PC-3 (cell line): Measurements from ENCODE around the gene APCDD1L. TPM values are rescaled to one million over a fixed set of nuclear protein-coding genes. Genes with fewer than 3 reads are reported as not detected.

Experiments
- ATAC-seq: fragments of 200-7000 bp; cut with Tn5 transposase; 2 replicates; pipeline ENCODE4 v1.9.1; 2020; ENCODE audit warnings: mild to moderate bottlenecking, moderate library complexity
- BruUV-seq: library from RNA; stranded (reverse); fragments of 400-500 nt; replicated peaks from 2 replicates; lab custom pipeline; 2021; lab: Mats Ljungman, UMichigan
- CTCF ChIA-PET: fragments of 300-600 bp; sonication (Branson Sonifier 250); formaldehyde crosslinking; loops from one replicate; lab custom pipeline; 2022; ENCODE audit warnings: antibody characterized with exemption; lab: Charles Lee
- POLR2A ChIA-PET: fragments of 300-600 bp; sonication (Branson Sonifier 250); formaldehyde crosslinking; loops from one replicate; lab custom pipeline; 2022; ENCODE audit warnings: antibody characterized with exemption; ENCODE audit not compliant: unreplicated experiment; lab: Charles Lee
- DNase-seq: peaks from one replicate; pipeline ENCODE4 v3.0.0-alpha.2; 2015
- H2AFZ ChIP-seq: fragments of 300-600 bp; sonication (generic); 2 replicates; pipeline ENCODE4 v1.6.0; 2016; ENCODE audit warnings: antibody characterized with exemption, low read length
- H3F3A ChIP-seq: fragments of 300-600 bp; sonication (generic); one replicate; pipeline ENCODE4 v1.6.0; 2017; ENCODE audit warnings: antibody characterized with exemption, low read length, control low read depth, mild to moderate bottlenecking; ENCODE audit not compliant: unreplicated experiment
- H3K27ac ChIP-seq: fragments of 300-600 bp; sonication (generic); 2 replicates; pipeline ENCODE4 v1.5.1; 2016; ENCODE audit warnings: mild to moderate bottlenecking, low read length
- H3K27me3 ChIP-seq: fragments of 300-600 bp; sonication (generic); 2 replicates; pipeline ENCODE4 v1.6.1; 2016; ENCODE audit warnings: low read length, mixed read lengths
- H3K36me3 ChIP-seq: fragments of 300-600 bp; sonication (generic); 2 replicates; pipeline ENCODE4 v1.6.1; 2016; ENCODE audit warnings: low read depth, mixed run types, low read length, mixed read lengths
- H3K4me1 ChIP-seq: fragments of 300-600 bp; sonication (generic); 2 replicates; pipeline ENCODE4 v1.5.1; 2016; ENCODE audit warnings: low read length; ENCODE audit not compliant: insufficient read depth
- H3K4me2 ChIP-seq: fragments of 300-600 bp; sonication (generic); 2 replicates; pipeline ENCODE4 v1.6.0; 2016; ENCODE audit warnings: low read length
- H3K4me3 ChIP-seq: fragments of 300-600 bp; sonication (generic); 2 replicates; pipeline ENCODE4 v1.5.1; 2016; ENCODE audit warnings: mild to moderate bottlenecking, low read length, mixed read lengths
- H3K79me2 ChIP-seq: fragments of 300-600 bp; sonication (generic); 2 replicates; pipeline ENCODE4 v1.6.1; 2017; ENCODE audit warnings: low read length, mixed read lengths
- H3K9ac ChIP-seq: fragments of 300-600 bp; sonication (generic); 2 replicates; pipeline ENCODE4 v1.6.0; 2016; ENCODE audit warnings: mild to moderate bottlenecking, low read length
- H3K9me2 ChIP-seq: fragments of 300-600 bp; sonication (generic); replicated peaks from 2 replicates; pipeline ENCODE4 v1.6.1; 2016; ENCODE audit warnings: mixed run types, low read length, mixed read lengths
- H3K9me3 ChIP-seq: fragments of 300-600 bp; sonication (generic); 2 replicates; pipeline ENCODE4 v1.6.1; 2016; ENCODE audit warnings: low read length, mixed read lengths
- H4K20me1 ChIP-seq: fragments of 300-600 bp; sonication (generic); 2 replicates; pipeline ENCODE4 v1.6.1; 2016; ENCODE audit warnings: low read length, mixed read lengths
- EZH2 ChIP-seq: fragments of 300-600 bp; sonication (generic); IDR thresholded peaks from one replicate; pipeline ENCODE4 v1.6.1; 2017; ENCODE audit warnings: antibody characterized with exemption, mild to moderate bottlenecking, low read length; ENCODE audit not compliant: unreplicated experiment
- EZH2phosphoT487 ChIP-seq: fragments of 300-600 bp; sonication (generic); IDR thresholded peaks from 2 replicates; pipeline ENCODE4 v1.6.1; 2018; ENCODE audit warnings: mild to moderate bottlenecking, antibody characterized with exemption, low read length, borderline replicate concordance
- intact Hi-C: fragments of 100-400 bp; cut with micrococcal nuclease; formaldehyde crosslinking; loops from 2 replicates; pipeline ENCODE4 v1.9.0; 2023
- total RNA-seq: library from RNA; depleted of rRNA; stranded (reverse); fragments of >200 nt; gene quantifications from 2 replicates; pipeline ENCODE4 v1.2.3, GENCODE V29; 2014
- TF ChIP-seq, protein P1 (sequence below): fragments of 300-600 bp; sonication (generic); conservative IDR thresholded peaks from 2 replicates; pipeline ENCODE4 v1.5.1; 2017; ENCODE audit warnings: antibody characterized with exemption, low read depth, mild to moderate bottlenecking, low read length

APCDD1L gene
- total RNA-seq, 1 experiment from 2014 or later, result 2.0 TPM

DNA sequence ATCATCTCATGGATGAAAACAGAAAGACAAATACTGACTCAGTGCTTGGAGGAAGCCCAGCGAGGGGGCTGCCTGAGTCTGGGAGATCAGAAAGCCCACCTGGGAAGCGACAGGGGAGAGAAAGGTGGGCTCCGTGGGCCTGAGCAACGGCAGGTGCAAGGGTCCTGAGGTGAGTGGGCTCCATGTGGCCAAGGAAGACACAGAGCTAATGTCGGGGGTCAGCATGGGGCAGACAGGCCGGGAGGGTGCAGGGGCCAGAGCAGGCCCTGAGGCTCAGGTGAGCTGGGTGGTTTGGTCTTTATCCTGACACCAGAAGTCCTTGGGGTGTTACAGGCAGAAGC lies 18.8 kb downstream of the APCDD1L start:
- Histone ChIP-seq H3K27me3 (no peaks in the 10 kb centered on the region), H3K36me3 (no peaks in the 10 kb centered on the region), H3K4me2 (no peak overlapping the region), H3K9me2 (no peaks in the 10 kb centered on the region), H2AFZ (no peak overlapping the region), H3F3A (no peaks in the 10 kb centered on the region), H3K79me2 (no peaks in the 10 kb centered on the region), H3K4me1 (no peaks in the 10 kb centered on the region), H3K27ac (no peak overlapping the region), H4K20me1 (no peaks in the 10 kb centered on the region), H3K9ac (no peak overlapping the region), H3K4me3 (no peak overlapping the region), H3K9me3 (no peaks in the 10 kb centered on the region)
- ATAC-seq (no peak), DNase-seq (no peak)
- ChIA-PET CTCF (no interaction called here), POLR2A (no interaction called here)
- intact Hi-C loops, result no loop called here
- BruUV-seq, result no TSS peak
- TF ChIP-seq EZH2phosphoT487 (no peak), EZH2 (no peak)
- TF ChIP-seq, protein P1, sequence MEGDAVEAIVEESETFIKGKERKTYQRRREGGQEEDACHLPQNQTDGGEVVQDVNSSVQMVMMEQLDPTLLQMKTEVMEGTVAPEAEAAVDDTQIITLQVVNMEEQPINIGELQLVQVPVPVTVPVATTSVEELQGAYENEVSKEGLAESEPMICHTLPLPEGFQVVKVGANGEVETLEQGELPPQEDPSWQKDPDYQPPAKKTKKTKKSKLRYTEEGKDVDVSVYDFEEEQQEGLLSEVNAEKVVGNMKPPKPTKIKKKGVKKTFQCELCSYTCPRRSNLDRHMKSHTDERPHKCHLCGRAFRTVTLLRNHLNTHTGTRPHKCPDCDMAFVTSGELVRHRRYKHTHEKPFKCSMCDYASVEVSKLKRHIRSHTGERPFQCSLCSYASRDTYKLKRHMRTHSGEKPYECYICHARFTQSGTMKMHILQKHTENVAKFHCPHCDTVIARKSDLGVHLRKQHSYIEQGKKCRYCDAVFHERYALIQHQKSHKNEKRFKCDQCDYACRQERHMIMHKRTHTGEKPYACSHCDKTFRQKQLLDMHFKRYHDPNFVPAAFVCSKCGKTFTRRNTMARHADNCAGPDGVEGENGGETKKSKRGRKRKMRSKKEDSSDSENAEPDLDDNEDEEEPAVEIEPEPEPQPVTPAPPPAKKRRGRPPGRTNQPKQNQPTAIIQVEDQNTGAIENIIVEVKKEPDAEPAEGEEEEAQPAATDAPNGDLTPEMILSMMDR, result no peak

DNA sequence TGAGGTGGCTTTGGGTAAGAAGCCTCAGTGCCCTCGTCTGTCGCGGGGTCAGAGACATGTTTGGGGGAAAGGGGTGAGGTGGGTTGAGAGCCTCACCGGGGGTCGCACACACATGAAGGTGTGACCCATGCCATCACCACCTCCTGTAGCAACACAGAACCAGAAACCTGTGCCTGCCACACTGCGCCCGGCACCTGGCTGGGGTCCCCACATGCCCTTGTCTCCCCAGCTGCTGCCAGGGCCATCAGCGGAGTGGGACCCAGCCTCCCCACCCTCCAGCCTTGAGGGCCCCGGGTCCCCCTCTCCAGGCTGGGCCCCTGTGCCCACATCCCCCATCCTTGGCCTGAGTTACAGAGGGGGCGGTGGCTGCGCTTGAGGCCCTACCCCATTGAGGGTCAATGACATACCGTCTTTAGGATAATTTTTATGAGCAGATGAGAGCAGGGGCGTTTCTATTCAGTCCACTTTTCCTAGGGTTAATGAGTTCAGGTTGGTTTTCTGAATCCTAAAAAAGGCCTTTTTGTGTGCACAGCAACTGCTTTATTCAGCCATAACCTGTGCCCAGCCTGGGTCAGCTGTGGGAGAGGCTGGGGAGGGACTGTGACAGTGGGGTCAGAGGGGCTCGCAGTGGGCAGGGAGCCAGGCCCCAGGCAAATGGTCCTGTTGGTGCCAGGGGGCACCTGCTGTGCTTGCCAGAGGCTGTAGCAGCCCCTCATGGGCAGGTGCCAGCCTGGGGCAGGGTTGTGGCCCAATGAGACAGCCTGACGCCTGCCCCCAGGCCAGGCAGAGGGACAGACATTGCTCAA lies 19.4 kb downstream of the APCDD1L start:
- H3K4me2 ChIP-seq, result no peak overlapping the region
- no peaks in the 10 kb centered on the region for H3F3A ChIP-seq
- ChIA-PET POLR2A (no interaction called here), CTCF (no interaction called here)
- TF ChIP-seq EZH2phosphoT487, result no peak
- TF ChIP-seq, protein P1, result no peak
- no peak for TF ChIP-seq EZH2
- H4K20me1 ChIP-seq, result no peaks in the 10 kb centered on the region
- H3K36me3 ChIP-seq, result no peaks in the 10 kb centered on the region
- ATAC-seq (no peak), DNase-seq (no peak)
- H3K79me2 ChIP-seq, result no peaks in the 10 kb centered on the region
- no peaks in the 10 kb centered on the region for H3K4me1 ChIP-seq
- no peak overlapping the region for H3K27ac ChIP-seq
- no peaks in the 10 kb centered on the region for H3K27me3 ChIP-seq
- H3K4me3 ChIP-seq, result no peak overlapping the region
- no peaks in the 10 kb centered on the region for H3K9me2 ChIP-seq
- H2AFZ ChIP-seq, result no peak overlapping the region
- no peaks in the 10 kb centered on the region for H3K9me3 ChIP-seq
- BruUV-seq, result no TSS peak
- H3K9ac ChIP-seq, result no peak overlapping the region
- intact Hi-C loops, result no loop called here

DNA sequence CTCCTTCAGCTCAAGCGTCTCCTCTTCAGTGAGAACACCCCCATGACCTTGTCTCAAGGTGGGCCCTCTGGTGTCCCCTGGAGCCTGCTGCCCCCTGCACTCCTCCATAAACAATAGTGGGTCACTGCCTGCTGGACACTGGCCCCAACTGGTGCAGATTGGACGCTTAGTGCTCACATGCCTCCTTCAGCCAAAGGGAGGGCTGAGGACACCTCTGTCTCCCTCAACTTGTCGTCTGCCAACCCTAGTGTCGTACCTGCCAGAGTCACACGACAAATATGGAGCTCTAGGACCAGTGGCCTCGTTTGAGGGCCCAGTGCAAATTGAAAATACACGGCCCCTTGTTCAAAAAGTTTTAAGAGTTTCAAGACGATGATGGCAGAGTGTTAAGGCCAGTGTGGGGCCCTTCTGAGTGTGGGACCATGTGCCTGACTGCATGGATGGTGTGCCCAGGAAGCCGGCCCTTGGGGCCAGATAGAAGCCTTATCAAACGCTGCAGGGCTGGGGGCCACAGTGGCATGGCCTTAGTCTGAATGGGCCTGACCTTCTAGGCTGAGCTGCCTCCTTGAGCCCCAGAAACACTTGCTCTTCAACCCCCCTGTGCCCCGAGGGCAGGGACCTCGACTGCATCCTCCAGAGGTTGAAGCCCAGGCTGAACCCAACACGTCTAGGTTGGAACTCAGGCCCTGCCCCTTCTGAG lies 20.1 kb downstream of the APCDD1L start:
- ChIA-PET POLR2A (no interaction called here), CTCF (no interaction called here)
- no peaks in the 10 kb centered on the region for H4K20me1 ChIP-seq
- H3F3A ChIP-seq, result no peaks in the 10 kb centered on the region
- no peaks in the 10 kb centered on the region for H3K36me3 ChIP-seq
- no TSS peak for BruUV-seq
- no peak for ATAC-seq
- no peaks in the 10 kb centered on the region for H3K79me2 ChIP-seq
- H3K9ac ChIP-seq, result no peak overlapping the region
- H3K4me2 ChIP-seq, result no peak overlapping the region
- no peaks in the 10 kb centered on the region for H3K27me3 ChIP-seq
- intact Hi-C loops, result no loop called here
- no peak overlapping the region for H2AFZ ChIP-seq
- H3K9me3 ChIP-seq, result no peaks in the 10 kb centered on the region
- H3K27ac ChIP-seq, result no peak overlapping the region
- TF ChIP-seq, protein P1, result no peak
- TF ChIP-seq EZH2, result no peak
- no peak for TF ChIP-seq EZH2phosphoT487
- no peak for DNase-seq
- H3K4me3 ChIP-seq, result no peak overlapping the region
- H3K4me1 ChIP-seq, result no peaks in the 10 kb centered on the region
- no peaks in the 10 kb centered on the region for H3K9me2 ChIP-seq
